HG03280 (cell line): ENCODE results near the gene GRID2IP.

Experiments
- ATAC-seq: cut with Tn5 transposase; IDR thresholded peaks from one replicate; pipeline ENCODE4 v1.9.1; 2021; ENCODE audit warnings: mild to moderate bottlenecking, moderate library complexity; ENCODE audit not compliant: unreplicated experiment

Gene GRID2IP

GRCh38 chr7:6563936-6564770 is 12.9 kb upstream of the GRID2IP start:
- no peak for ATAC-seq

DNA sequence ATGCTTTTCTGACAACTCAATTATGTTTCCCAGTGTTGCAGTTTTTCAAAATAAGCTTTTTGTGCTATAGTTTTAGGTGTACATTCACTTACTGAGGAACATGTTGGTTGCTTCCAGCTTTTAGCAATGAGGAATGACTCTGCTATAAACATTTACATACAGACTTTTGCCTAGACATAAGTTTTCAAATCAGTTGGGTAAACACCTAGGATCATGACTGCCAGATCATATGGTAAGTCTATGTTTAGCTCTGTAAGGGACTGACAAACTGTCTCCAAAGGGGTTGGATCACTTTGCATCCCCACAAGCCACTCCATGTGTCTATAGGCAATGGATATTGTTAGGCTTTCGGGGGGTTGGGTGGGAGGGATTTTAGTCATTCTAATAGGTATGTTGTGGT is 10.8 kb upstream of the GRID2IP start:
- ATAC-seq: no peak

DNA sequence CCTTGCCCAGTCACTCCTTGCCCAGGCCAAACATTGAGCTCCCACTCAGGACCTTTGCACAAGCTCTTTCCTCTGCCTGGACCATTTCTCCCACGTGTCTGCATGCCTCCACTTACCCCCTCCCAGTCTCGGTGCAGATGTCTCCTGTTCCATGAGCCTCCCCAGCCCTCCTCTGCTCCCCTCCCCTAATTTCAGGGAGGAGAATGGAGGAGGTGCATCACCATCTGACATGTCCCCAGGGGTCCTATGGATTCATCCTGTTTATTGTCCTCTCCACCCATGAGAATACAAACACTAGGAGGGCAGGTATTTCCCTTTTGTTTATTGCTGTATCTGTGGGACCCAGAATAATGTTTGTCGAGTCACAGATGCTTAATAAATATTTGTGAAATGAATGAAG is 8.6 kb upstream of the GRID2IP start:
- no peak for ATAC-seq

- peak; percentile 51 for ATAC-seq
Observed at GRCh38 chr7:6558837-6559236, 7.6 kb upstream of the GRID2IP start.

DNA sequence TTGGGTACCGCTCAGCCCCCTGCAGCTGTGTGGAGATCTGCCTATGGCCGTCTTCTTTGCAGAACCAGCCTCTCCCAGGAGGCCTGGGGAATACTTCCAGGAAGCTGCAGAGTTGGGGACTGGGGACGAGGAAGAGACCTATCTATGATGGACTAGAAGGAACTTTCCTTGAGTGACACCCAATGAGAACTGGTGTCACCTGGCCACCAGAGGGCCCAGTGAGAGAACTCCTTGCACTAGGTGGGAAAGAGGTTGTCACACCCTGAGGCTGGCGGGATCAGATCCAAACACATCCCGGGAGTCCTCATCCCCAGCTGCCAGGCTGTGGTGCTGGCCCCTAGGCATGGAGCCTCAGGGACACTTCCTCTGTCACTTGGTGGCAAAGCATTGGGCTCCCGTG is 4.9 kb upstream of the GRID2IP start:
- no peak for ATAC-seq

- no peak for ATAC-seq
Observed at GRCh38 chr7:6554848-6555247, 3.6 kb upstream of the GRID2IP start.

DNA sequence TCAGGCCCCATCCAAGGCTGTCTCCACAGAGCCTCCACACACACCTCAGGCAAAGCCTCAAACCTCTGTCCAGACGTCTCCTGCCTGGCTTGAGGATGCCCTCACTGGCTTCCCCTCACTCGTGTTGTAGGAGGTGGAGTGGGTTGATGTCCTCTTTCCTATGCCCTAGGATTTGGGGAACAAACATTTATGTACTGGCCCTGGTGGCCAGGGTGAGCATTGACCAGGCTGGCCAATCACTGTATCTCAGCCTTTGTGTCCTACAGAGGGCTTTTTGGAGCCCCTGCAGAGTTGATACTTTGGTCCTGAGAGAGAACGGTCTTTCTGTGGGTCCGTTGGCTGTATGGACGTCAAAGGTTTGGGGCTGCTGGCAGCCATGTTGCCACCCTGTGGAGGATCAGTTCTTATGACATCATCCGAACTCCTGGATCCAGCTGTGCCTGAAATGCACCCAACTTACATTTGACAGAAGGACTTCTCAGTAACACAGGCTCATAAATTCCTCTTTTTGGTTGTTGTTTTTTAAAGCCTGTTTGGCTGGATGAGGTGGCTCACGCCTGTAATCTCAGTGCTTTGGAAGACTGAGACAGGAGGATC is 2.3 kb upstream of the GRID2IP start:
- ATAC-seq: no peak

- ATAC-seq: no peak
Observed at GRCh38 chr7:6547400-6547799, 3.9 kb downstream of the GRID2IP start.

GRCh38 chr7:6546498-6547251 is 4.6 kb downstream of the GRID2IP start:
- ATAC-seq: no peak

DNA sequence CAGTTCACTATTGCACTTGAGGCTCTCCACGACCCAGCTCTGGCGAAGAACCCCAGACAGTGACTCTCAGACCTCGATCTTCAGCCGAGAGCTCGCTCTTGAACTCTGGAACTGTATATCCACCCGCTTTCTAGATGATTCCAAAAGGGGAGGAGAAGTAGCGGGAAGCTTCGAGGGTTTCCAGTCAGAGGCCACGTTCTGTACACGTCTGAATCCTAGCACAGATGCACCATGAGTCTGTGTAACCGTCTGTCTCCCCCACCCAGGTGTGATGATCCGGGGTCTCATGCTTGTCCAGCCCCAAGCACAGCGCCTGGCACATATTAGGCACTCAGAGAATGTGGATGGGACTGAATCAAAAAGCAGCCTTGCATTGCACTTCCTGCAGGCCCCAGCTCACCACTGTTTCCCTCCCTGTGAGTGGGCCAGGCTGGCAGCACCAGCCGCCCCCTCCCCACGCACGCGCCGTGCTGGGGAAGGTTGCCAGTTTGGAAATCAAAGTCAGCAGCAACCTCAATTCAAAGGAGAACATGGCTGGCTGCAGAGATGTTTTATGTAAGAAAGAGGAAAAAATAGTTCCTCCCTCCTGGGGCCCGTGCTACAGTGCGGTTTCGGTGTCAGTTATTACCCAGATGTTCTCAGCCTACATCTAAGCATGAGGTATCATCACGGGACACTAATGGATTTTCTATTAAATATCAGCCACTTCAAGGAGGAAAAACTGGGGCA is 5.7 kb downstream of the GRID2IP start:
- ATAC-seq: no peak

GRCh38 chr7:6542368-6542767 is 8.9 kb downstream of the GRID2IP start:
- ATAC-seq: no peak

GRCh38 chr7:6536262-6537260 is 14.7 kb downstream of the GRID2IP start:
- ATAC-seq: no peak

- no peak for ATAC-seq
Observed at GRCh38 chr7:6533893-6534495, 17.3 kb downstream of the GRID2IP start.

DNA sequence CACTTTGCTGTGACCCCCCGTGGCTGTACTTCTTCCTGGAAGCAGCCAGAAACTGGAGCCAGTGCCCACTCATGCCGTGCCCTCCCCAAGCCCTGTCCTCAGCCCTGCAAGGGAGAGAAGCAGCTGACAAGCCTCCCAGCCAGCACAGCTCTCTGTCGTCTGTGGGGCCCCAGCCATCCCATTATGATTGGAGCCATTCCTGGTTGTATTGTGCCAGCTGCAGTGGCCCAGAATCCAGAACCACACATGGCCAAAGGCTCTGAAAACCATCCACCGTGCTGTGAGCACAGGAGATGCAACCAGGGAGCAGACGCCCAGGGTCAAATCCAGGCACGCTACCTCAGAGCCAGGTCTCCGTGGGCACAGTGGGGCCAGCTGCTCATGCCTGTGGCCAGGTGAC is 18.7 kb downstream of the GRID2IP start:
- ATAC-seq: no peak

DNA sequence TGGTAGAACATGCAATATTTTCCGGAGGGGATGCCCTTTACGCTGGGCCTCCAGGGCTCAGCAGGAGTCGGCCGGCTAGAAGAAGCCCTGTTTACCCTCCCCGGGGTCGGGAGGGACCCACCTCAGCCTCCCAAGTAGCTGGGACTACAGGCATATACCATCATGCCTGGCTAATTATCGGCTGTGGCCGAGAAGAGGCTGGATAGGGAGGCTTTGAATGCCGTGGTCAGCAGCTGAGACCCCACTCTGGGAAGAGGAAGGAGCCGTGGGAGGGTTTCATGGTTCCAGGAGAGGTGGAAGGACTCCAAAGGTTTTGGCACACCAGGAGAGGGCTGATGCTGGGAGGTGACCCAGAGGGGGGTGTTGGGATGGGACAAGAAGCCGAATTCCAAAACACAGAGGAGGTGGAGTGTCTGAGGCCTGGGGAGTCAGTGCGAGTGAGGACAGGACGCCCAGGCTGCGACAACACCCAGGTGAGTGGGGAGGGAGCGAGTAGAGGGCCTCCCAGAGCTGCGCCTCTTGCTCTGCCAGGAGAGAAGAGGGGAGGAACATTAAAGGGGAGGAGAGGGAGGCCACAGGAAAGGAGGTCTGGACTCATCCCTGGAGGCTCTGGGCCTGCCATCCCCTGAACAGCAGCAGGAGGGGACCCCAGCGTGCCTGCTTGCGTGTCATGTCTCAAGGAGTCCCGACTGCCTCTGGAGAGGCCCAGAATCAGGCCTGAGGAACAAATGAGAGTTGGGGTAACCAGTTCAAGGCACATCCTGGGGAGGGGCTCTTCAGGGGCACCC is 19.6 kb downstream of the GRID2IP start:
- ATAC-seq: no peak

DNA sequence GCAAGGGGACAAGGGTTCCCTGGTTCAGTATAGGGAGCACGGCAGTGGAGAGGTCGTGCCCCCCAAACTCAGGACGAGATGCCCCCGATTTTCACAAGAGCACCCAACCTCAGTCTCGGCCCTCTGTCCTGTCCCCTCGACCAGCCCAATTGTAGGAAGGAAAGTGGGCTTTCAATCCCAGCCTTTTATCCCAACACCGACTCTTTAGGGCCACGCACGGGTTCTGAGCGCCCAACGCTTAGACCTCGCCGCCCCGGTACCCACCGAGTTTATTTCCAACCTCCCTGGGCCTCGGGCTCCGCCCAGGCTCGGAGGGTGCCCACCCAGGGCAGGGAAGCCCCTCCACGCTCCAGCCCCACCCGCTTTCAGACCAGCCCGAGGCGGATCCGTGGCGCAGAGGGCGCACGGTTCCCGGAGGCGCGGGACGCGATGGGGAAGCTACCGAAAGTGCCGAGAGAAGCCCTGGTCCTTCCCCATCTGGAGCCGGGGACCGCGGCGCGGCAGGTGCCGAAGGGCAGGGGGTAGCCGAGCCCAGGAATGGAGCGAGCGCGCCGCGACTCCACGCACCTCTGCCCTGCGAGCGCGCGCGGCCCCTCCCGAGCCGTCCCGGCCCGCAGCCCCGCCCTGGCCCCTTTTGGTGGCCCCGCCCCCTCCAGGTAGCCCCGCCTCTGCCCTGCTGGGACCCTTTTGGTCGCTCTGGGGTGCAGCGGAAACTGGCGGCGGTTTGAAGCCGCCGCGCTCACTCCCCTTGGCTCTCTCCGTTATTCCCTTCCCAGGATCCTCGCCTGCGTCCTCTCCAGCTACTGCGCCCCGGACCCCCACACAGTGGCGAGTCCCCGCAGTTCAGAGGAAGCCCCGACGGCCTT is 20.4 kb downstream of the GRID2IP start:
- ATAC-seq: peak; percentile 56

DNA sequence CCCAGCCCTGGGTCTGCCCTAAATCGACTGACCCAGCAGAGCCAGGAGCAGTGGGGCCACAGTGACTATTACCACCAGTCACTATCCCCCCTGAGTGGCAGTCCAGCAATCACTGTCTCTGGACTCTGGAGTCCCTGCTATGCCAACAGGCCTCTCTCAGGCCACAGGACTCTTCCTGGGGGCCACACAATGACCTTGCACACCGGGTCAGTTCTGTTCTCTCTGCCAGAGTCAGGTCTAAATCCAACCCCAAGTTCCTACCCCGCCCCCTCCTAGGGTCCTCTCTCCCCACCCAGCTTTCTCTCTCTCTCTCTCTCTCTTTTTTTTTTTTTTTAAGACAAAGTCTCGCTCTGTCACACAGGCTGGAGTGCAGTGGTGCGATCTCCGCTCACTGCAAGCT is 21.6 kb downstream of the GRID2IP start:
- ATAC-seq: no peak
